PC-3 (cell line): Measurements from ENCODE around the gene IGSF8. TPM values are rescaled to one million over a fixed set of nuclear protein-coding genes. Genes with fewer than 3 reads are reported as not detected.
A peak's percentile ranks its signal among the peaks of the same experiment; 100 is the strongest.

Source experiments
- ATAC-seq: fragments of 200-7000 bp; cut with Tn5 transposase; 2 replicates; pipeline ENCODE4 v1.9.1; 2020; ENCODE audit warnings: mild to moderate bottlenecking, moderate library complexity
- BruUV-seq: library from RNA; stranded (reverse); fragments of 400-500 nt; replicated peaks from 2 replicates; lab custom pipeline; 2021; lab: Mats Ljungman, UMichigan
- CTCF ChIA-PET: fragments of 300-600 bp; sonication (Branson Sonifier 250); formaldehyde crosslinking; loops from one replicate; lab custom pipeline; 2022; ENCODE audit warnings: antibody characterized with exemption; lab: Charles Lee
- POLR2A ChIA-PET: fragments of 300-600 bp; sonication (Branson Sonifier 250); formaldehyde crosslinking; loops from one replicate; lab custom pipeline; 2022; ENCODE audit warnings: antibody characterized with exemption; ENCODE audit not compliant: unreplicated experiment; lab: Charles Lee
- DNase-seq: peaks from one replicate; pipeline ENCODE4 v3.0.0-alpha.2; 2015
- H2AFZ ChIP-seq: fragments of 300-600 bp; sonication (generic); 2 replicates; pipeline ENCODE4 v1.6.0; 2016; ENCODE audit warnings: antibody characterized with exemption, low read length
- H3F3A ChIP-seq: fragments of 300-600 bp; sonication (generic); one replicate; pipeline ENCODE4 v1.6.0; 2017; ENCODE audit warnings: antibody characterized with exemption, low read length, control low read depth, mild to moderate bottlenecking; ENCODE audit not compliant: unreplicated experiment
- H3K27ac ChIP-seq: fragments of 300-600 bp; sonication (generic); 2 replicates; pipeline ENCODE4 v1.5.1; 2016; ENCODE audit warnings: mild to moderate bottlenecking, low read length
- H3K27me3 ChIP-seq: fragments of 300-600 bp; sonication (generic); 2 replicates; pipeline ENCODE4 v1.6.1; 2016; ENCODE audit warnings: low read length, mixed read lengths
- H3K36me3 ChIP-seq: fragments of 300-600 bp; sonication (generic); 2 replicates; pipeline ENCODE4 v1.6.1; 2016; ENCODE audit warnings: low read depth, mixed run types, low read length, mixed read lengths
- H3K4me1 ChIP-seq: fragments of 300-600 bp; sonication (generic); 2 replicates; pipeline ENCODE4 v1.5.1; 2016; ENCODE audit warnings: low read length; ENCODE audit not compliant: insufficient read depth
- H3K4me2 ChIP-seq: fragments of 300-600 bp; sonication (generic); 2 replicates; pipeline ENCODE4 v1.6.0; 2016; ENCODE audit warnings: low read length
- H3K4me3 ChIP-seq: fragments of 300-600 bp; sonication (generic); 2 replicates; pipeline ENCODE4 v1.5.1; 2016; ENCODE audit warnings: mild to moderate bottlenecking, low read length, mixed read lengths
- H3K79me2 ChIP-seq: fragments of 300-600 bp; sonication (generic); 2 replicates; pipeline ENCODE4 v1.6.1; 2017; ENCODE audit warnings: low read length, mixed read lengths
- H3K9ac ChIP-seq: fragments of 300-600 bp; sonication (generic); 2 replicates; pipeline ENCODE4 v1.6.0; 2016; ENCODE audit warnings: mild to moderate bottlenecking, low read length
- H3K9me2 ChIP-seq: fragments of 300-600 bp; sonication (generic); replicated peaks from 2 replicates; pipeline ENCODE4 v1.6.1; 2016; ENCODE audit warnings: mixed run types, low read length, mixed read lengths
- H3K9me3 ChIP-seq: fragments of 300-600 bp; sonication (generic); 2 replicates; pipeline ENCODE4 v1.6.1; 2016; ENCODE audit warnings: low read length, mixed read lengths
- H4K20me1 ChIP-seq: fragments of 300-600 bp; sonication (generic); 2 replicates; pipeline ENCODE4 v1.6.1; 2016; ENCODE audit warnings: low read length, mixed read lengths
- CTCF ChIP-seq: fragments of 300-600 bp; sonication (generic); conservative IDR thresholded peaks from 2 replicates; pipeline ENCODE4 v1.5.1; 2017; ENCODE audit warnings: antibody characterized with exemption, low read depth, mild to moderate bottlenecking, low read length
- EZH2 ChIP-seq: fragments of 300-600 bp; sonication (generic); IDR thresholded peaks from one replicate; pipeline ENCODE4 v1.6.1; 2017; ENCODE audit warnings: antibody characterized with exemption, mild to moderate bottlenecking, low read length; ENCODE audit not compliant: unreplicated experiment
- EZH2phosphoT487 ChIP-seq: fragments of 300-600 bp; sonication (generic); IDR thresholded peaks from 2 replicates; pipeline ENCODE4 v1.6.1; 2018; ENCODE audit warnings: mild to moderate bottlenecking, antibody characterized with exemption, low read length, borderline replicate concordance
- intact Hi-C: fragments of 100-400 bp; cut with micrococcal nuclease; formaldehyde crosslinking; loops from 2 replicates; pipeline ENCODE4 v1.9.0; 2023
- total RNA-seq: library from RNA; depleted of rRNA; stranded (reverse); fragments of >200 nt; gene quantifications from 2 replicates; pipeline ENCODE4 v1.2.3, GENCODE V29; 2014

The IGSF8 gene
- total RNA-seq, 1 experiment from 2014 or later = 37.1 TPM

GRCh38 chr1:160117709-160118183, 19.3 kb upstream of the IGSF8 start:
- Histone ChIP-seq H3K4me1 (no peaks in the 10 kb centered on the region), H3K36me3 (no peaks in the 10 kb centered on the region), H4K20me1 (no peaks in the 10 kb centered on the region), H3K4me2 (no peak overlapping the region), H3F3A (no peaks in the 10 kb centered on the region), H3K9me2 (no peaks in the 10 kb centered on the region), H2AFZ (no peak overlapping the region), H3K27ac (no peak overlapping the region), H3K9me3 (no peaks in the 10 kb centered on the region), H3K27me3 (no peaks in the 10 kb centered on the region), H3K4me3 (no peak overlapping the region), H3K9ac (no peak overlapping the region), H3K79me2 (no peaks in the 10 kb centered on the region)
- POLR2A ChIA-PET = no interaction called here
- TF ChIP-seq EZH2 = no peak
- TF ChIP-seq EZH2phosphoT487 = no peak
- TF ChIP-seq CTCF = no peak
- no peak for DNase-seq
- CTCF ChIA-PET = no interaction called here
- intact Hi-C loops = no loop called here
- ATAC-seq = peak; percentile 44
- BruUV-seq = no TSS peak

GRCh38 chr1:160117300-160117699, 18.9 kb upstream of the IGSF8 start:
- CTCF ChIA-PET = no interaction called here
- no peaks in the 10 kb centered on the region for H3K27me3 ChIP-seq
- H3K4me3 ChIP-seq = no peak overlapping the region
- no peaks in the 10 kb centered on the region for H3K9me2 ChIP-seq
- H3K4me2 ChIP-seq = no peak overlapping the region
- H3K79me2 ChIP-seq = no peaks in the 10 kb centered on the region
- no peak for DNase-seq
- TF ChIP-seq CTCF = no peak
- TF ChIP-seq EZH2phosphoT487 = no peak
- TF ChIP-seq EZH2 = no peak
- no peak overlapping the region for H3K27ac ChIP-seq
- H3K9ac ChIP-seq = no peak overlapping the region
- intact Hi-C loops = no loop called here
- no peaks in the 10 kb centered on the region for H3K36me3 ChIP-seq
- no peaks in the 10 kb centered on the region for H3K4me1 ChIP-seq
- H3F3A ChIP-seq = no peaks in the 10 kb centered on the region
- POLR2A ChIA-PET = no interaction called here
- H2AFZ ChIP-seq = no peak overlapping the region
- ATAC-seq = no peak
- no peaks in the 10 kb centered on the region for H4K20me1 ChIP-seq
- no peaks in the 10 kb centered on the region for H3K9me3 ChIP-seq
- no TSS peak for BruUV-seq

- Histone ChIP-seq H3K79me2 (no peaks in the 10 kb centered on the region), H3K36me3 (no peaks in the 10 kb centered on the region), H3F3A (no peaks in the 10 kb centered on the region), H3K4me1 (no peaks in the 10 kb centered on the region), H4K20me1 (no peaks in the 10 kb centered on the region), H3K9me2 (no peaks in the 10 kb centered on the region), H3K9me3 (no peaks in the 10 kb centered on the region), H2AFZ (no peak overlapping the region), H3K27ac (no peak overlapping the region), H3K4me2 (no peak overlapping the region), H3K9ac (no peak overlapping the region), H3K27me3 (no peaks in the 10 kb centered on the region), H3K4me3 (no peak overlapping the region)
- ATAC-seq (no peak), DNase-seq (peak; percentile 39)
- ChIA-PET CTCF (no interaction called here), POLR2A (no interaction called here)
- no peak for TF ChIP-seq EZH2
- no peak for TF ChIP-seq EZH2phosphoT487
- TF ChIP-seq CTCF = no peak
- no TSS peak for BruUV-seq
- intact Hi-C loops = no loop called here
Observed at GRCh38 chr1:160116283-160117147, 18.1 kb upstream of the IGSF8 start.
